SIG-M5 treated with dmso at 0.1 percent for 504 hours (cell line): Measurements from ENCODE around the gene GPC2.

Experiments used
- DNase-seq: peaks from one replicate; lab custom pipeline; 2025; ENCODE audit not compliant: unreplicated experiment; lab: John Stamatoyannopoulos, UW

Gene GPC2

GRCh38 chr7:100126239-100126930, 50.8 kb downstream of the GPC2 start:
- no peak for DNase-seq

GRCh38 chr7:100124301-100125230, 52.6 kb downstream of the GPC2 start:
- DNase-seq: no peak

GRCh38 chr7:100122568-100122967, 54.6 kb downstream of the GPC2 start:
- DNase-seq: no peak

GRCh38 chr7:100122067-100122466, 55.1 kb downstream of the GPC2 start:
- no peak for DNase-seq

- no peak for DNase-seq
Observed at GRCh38 chr7:100120733-100121036, 56.5 kb downstream of the GPC2 start.

GRCh38 chr7:100119970-100120732, 57.0 kb downstream of the GPC2 start:
- peak; percentile 65 for DNase-seq
